ENCODE data around the gene GAB2.
"Not testable (repeated sequence)": the region's sequence is repeated elsewhere in the genome, so short reads cannot be mapped to it uniquely, and the experiment has no call there.

Gene GAB2

GRCh38 chr11:78304201-78304600 is 113.4 kb downstream of the GAB2 start:
- DNase-seq = no peak

- no peak for DNase-seq
Measured at GRCh38 chr11:78300108-78300839, 117.3 kb downstream of the GAB2 start.

- DNase-seq = no peak
Measured at GRCh38 chr11:78299000-78299710, 118.5 kb downstream of the GAB2 start.

- no peak for DNase-seq
Measured at GRCh38 chr11:78298291-78298771, 119.3 kb downstream of the GAB2 start.

GRCh38 chr11:78295991-78296930 is 121.4 kb downstream of the GAB2 start:
- no peak for DNase-seq

GRCh38 chr11:78295347-78295746 is 122.3 kb downstream of the GAB2 start:
- no peak for DNase-seq

GRCh38 chr11:78294100-78294499 is 123.5 kb downstream of the GAB2 start:
- DNase-seq = not testable (repeated sequence)

- no peak for DNase-seq
Measured at GRCh38 chr11:78293536-78293935, 124.1 kb downstream of the GAB2 start.

GRCh38 chr11:78292109-78292803 is 125.4 kb downstream of the GAB2 start:
- no peak for DNase-seq

GRCh38 chr11:78291503-78292108 is 126.0 kb downstream of the GAB2 start:
- no peak for DNase-seq

GRCh38 chr11:78290293-78291176 is 127.1 kb downstream of the GAB2 start:
- DNase-seq = no peak

GRCh38 chr11:78289552-78290292 is 127.9 kb downstream of the GAB2 start:
- DNase-seq = no peak

GRCh38 chr11:78284260-78284659 is 133.4 kb downstream of the GAB2 start:
- no peak for DNase-seq

- DNase-seq = no peak
Measured at GRCh38 chr11:78282821-78283220, 134.8 kb downstream of the GAB2 start.

- DNase-seq = no peak
Measured at GRCh38 chr11:78281511-78281910, 136.1 kb downstream of the GAB2 start.

- no peak for DNase-seq
Measured at GRCh38 chr11:78277314-78277994, 140.2 kb downstream of the GAB2 start.

- DNase-seq = no peak
Measured at GRCh38 chr11:78276311-78276710, 141.3 kb downstream of the GAB2 start.

GRCh38 chr11:78274739-78275138 is 142.9 kb downstream of the GAB2 start:
- DNase-seq = no peak

GRCh38 chr11:78272625-78273269 is 144.9 kb downstream of the GAB2 start:
- DNase-seq = not testable (repeated sequence)

Measured in stimulated activated CD4-positive, alpha-beta T cell treated with anti-CD3 and anti-CD28 coated beads, Interleukin-4, amount 100 ng/mL, for 4 hours (primary cell).